ENCODE results near the gene MAN2A2.
A peak's percentile ranks its signal among the peaks of the same experiment; 100 is the strongest.

Gene MAN2A2

GRCh38 chr15:90946941-90947576, 44.0 kb downstream of the MAN2A2 start:
- DNase-seq (ENCODE audit: low read depth): no peak

DNA sequence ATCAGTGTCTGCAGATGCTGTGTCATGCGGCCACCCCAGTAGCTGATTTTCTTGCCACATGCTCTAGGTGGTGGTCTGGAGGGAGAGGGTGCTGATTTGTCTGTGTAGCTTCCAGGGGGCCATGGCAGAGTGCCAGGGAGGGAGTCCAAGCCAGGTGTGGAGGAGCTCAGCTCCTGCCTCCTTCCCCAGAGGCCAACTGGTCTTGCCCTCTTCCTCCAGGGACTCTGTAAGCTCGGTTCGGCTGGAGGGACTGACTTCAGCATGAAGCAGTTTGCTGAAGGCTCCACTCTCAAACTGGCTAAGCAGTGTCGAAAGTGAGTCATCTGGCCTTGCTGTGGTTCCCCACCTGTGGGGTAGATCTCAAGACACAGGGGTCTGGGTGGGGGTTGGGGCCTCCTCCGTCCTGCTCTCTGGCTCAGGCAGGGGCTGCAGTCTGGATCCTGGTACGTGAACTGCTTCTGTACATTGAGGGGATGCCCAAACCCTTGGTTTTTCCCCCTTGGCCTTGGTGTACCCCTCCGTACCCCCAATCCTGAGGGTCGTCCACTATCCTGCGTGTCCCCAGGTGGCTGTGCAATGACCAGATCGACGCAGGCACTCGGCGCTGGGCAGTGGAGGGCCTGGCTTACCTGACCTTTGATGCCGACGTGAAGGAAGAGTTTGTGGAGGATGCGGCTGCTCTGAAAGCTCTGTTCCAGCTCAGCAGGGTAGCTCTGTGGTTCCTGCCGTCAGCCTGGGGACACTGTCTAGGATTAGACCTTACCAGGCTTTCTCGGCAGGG, 44.7 kb downstream of the MAN2A2 start:
- DNase-seq (ENCODE audit: low read depth): no peak

DNA sequence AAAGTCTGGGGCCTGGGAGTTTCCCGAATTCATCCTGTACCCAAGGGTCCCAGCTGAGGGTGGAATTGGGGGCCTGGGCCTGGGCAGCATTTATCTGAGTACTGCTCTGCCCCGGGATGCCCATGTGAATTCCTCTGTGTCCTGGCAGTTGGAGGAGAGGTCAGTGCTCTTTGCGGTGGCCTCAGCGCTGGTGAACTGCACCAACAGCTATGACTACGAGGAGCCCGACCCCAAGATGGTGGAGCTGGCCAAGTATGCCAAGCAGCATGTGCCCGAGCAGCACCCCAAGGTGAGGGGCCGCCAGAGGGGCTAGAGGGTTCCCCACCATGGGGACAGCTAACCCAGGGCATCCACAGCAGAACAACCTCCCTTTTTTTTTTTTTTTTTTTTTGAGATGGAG, 45.4 kb downstream of the MAN2A2 start:
- DNase-seq (ENCODE audit: low read depth): no peak

DNA sequence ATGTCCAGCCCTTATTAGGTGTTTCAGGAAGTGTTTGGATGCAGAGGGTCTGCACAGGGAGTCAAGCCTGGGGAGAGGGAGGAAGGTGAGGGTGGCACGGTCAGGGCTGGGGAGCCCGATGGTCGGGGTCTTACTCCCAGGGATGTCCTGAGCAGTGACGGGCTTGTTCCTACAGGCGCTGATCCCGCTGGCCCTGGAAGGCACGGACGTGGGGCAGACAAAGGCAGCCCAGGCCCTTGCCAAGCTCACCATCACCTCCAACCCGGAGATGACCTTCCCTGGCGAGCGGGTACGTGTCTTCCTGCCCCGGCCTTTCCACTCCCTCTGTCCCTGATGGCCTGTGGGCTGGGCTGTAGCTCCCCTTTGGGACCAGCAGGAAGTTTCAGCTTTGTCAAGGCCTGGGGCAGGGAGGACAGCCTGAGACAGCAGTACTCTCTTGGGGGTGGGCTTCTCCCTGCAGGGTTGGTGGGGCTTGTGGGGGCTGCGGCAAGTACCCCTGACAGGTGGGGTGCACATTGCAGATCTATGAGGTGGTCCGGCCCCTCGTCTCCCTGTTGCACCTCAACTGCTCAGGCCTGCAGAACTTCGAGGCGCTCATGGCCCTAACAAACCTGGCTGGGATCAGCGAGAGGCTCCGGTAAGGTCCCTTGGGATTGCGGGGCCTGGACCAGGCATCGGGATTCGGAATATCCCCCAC, 47.0 kb downstream of the MAN2A2 start:
- no peak for DNase-seq (ENCODE audit: low read depth)

DNA sequence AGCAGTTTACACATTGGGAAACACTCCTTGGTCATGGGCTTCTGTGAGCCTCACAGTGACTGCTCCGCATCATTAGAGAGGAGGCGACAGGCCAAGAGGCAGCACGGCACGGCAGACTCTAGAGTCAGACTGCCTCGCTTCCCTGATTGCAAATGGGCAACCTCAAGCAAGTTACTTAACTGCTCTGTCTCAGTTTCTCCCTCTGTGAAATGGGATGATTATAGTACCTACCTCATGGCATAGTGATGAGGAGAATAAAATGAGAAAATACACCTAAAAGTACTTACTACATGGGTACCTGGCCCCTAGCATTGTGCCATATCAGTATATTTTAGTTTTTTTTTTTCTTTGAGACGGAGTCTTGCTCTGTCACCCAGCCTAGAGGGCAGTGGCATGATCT, 47.6 kb downstream of the MAN2A2 start:
- no peak for DNase-seq (ENCODE audit: low read depth)

GRCh38 chr15:90952901-90953677, 50.0 kb downstream of the MAN2A2 start:
- no peak for DNase-seq (ENCODE audit: low read depth)

- no peak for DNase-seq (ENCODE audit: low read depth)
These were observed 51.0 kb downstream of the MAN2A2 start for GRCh38 chr15:90953947-90954711.

DNA sequence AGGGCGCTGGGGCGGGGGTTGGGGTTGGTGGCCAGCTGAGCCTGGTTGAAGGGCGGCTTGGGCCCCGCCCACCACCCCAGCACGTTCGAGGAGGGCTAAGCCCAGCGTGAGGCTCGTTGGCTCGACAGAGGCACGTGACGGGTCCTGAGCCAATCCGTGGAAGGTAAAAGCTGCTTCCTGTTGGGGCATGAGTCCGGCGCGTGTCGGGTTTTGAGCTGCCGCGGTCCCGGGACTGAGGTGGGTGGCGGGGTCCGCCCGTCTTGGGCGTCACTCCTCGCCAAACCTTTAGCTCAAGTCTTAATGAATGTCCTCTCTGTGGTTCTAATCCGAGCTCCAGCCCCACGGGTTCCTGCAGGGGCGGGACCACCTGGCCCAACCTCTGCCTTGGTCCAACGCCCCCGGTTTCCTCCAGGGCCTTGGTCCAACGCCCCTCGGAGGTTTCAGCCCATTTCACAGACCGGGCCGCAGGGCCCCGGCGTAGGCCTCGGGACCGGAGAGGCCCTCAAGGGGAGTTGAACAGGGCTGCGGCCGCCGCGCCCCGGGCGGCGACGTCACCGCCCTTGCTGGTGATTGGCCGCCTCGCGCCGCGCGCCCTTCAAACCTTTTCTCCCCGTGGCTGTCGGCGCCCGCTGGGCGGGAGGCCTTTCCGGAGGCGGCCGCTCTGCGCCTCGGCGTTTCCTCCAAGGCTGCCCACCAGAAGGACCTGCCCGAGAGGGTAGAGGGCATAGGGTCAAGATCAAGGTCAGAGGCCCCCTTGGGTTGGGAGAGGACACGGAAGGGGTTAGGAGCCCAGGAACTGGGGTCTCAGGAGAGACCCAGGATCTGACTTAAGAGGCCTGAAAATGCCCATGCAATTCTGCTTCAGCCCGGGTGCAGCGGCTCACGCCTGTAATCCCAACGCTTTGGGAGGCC, 51.9 kb downstream of the MAN2A2 start, which contains the start of gene RCCD1:
Gene RCCD1, plus strand, starts transcription at position 173 of the 912 bp plus-strand sequence. CDS start 1,851 bp downstream, outside the sequence.
- peak; percentile 74 for DNase-seq (ENCODE audit: low read depth)

DNA sequence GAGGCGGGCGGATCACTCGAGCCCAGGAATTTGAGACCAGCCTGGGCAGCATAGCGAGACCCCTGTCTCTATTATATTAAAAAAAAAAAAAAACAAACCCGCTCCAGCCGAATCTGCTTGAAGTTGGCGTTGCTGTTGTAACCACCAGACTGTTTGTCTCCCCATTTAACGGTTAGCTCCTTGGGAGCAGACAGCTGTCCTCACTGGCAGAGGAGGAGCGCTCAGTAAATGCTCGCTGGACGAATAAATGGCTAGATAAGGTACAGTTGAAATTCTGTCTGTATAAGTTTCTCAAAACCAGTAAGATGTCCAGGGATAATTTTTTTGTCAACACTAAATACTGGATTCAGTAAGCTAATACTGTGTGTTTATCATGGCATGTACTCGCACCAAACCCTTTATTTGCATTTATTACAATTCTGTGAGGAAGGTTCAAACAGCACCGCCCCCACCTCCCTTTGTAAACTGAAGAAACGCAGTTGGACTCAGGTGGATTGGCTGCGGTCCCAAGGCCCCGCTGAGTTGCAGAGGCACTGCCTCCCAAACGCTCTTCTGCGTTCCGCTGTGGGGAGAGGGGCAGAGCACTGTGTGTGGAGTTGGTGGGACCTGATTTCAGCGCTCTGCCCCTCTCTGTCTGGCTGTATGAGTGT, 52.6 kb downstream of the MAN2A2 start:
- DNase-seq (ENCODE audit: low read depth): no peak

DNA sequence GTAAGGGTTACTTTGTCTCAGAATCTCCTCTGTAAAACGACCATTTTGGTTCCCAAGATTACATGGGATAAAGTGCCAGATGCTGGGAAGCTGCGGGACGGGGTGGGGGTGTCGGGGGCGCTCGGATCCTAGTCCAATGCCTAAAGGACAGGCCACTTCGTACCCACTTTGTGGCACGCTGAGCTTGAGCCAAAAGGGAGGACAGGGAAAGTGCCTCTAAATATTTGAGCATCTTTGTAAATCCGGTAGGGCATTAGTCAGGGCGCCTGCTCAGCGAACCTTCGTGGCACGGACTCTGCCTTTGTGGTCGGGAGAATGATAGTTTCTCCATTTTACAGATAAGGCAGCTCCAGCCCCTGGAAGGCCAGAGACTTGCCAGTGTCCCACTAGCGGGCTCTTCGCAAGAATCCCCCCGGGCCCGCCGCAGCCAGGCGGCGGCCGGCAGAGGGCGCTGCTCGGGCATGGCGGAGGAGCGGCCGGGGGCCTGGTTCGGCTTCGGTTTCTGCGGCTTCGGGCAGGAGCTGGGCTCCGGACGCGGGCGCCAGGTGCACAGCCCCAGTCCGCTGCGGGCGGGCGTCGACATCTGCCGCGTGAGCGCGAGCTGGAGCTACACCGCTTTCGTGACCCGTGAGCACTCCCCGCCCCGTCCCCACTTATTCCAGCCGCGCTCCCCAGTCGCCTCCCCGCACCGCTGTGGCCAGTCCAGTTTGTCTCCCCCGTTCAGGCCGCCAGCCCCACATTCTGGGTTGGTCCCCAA, 53.4 kb downstream of the MAN2A2 start:
- peak; percentile 35 for DNase-seq (ENCODE audit: low read depth)

- no peak for DNase-seq (ENCODE audit: low read depth)
These were observed 54.1 kb downstream of the MAN2A2 start for GRCh38 chr15:90957031-90957790.

- DNase-seq (ENCODE audit: low read depth): no peak
These were observed 54.7 kb downstream of the MAN2A2 start for GRCh38 chr15:90957791-90958190.

DNA sequence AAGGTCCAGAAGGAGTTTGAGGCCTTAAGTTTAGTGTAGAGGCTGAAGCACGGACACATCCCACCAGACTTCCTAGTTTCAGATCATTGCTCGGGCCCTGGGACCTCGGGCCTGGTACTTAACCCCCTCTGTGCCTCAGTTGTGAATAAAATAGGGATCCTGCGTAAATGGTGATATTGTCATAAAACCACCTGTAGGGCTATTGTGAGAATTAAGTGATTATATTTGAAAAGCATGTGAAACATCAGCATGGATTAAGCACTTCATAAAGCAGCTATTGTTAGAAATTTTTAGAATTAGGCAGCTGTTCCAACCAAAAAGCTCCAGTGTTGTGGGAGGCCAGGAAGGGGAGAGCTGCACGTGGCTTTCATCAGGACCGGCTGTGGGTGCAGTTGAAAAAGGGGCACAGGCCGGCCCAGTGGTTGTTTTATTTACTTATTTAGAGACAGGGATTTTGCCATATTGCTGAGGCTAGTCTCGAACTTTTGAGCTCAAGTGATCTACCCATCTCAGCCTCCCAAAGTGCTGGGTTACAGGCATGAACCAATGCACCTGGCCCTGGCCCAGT, 56.0 kb downstream of the MAN2A2 start:
- DNase-seq (ENCODE audit: low read depth): no peak

GRCh38 chr15:90959894-90960293, 56.8 kb downstream of the MAN2A2 start:
- DNase-seq (ENCODE audit: low read depth): no peak

- DNase-seq (ENCODE audit: low read depth): no peak
These were observed 57.4 kb downstream of the MAN2A2 start for GRCh38 chr15:90960298-90961091.

- DNase-seq (ENCODE audit: low read depth): no peak
These were observed 58.9 kb downstream of the MAN2A2 start for GRCh38 chr15:90962021-90962420.

DNA sequence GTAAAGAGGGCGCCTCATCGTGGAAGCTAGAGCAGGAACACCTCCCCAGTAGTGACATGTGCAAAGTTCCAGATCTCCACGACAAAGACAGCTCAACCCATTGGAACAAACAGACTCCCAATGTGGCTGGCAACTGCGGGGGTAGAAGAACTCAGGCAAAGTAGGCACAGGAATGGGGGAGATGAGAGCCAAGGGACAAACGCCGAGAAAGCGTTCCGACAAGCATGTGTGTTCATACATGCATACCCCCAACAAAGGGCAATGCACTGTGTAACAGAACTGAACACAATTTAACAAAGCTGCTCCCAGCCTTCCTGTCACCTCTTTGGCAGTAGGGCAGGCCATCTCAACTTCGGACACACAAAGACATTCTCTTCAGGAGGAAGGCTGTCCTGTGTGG, 63.2 kb downstream of the MAN2A2 start:
- DNase-seq (ENCODE audit: low read depth): no peak

Measured in stimulated activated CD8-positive, alpha-beta memory T cell treated with anti-CD3 and anti-CD28 coated beads, Interleukin-12 subunit alpha, Interleukin-12 subunit beta, amount 100 ng/mL, for 1 hour (primary cell).